Eye (tissue), 1 donor: ENCODE measurements around the gene ENOSF1.
"Not testable (repeated sequence)": the region's sequence is repeated elsewhere in the genome, so short reads cannot be mapped to it uniquely, and the experiment has no call there.

Source experiments
- DNase-seq: peaks from one replicate; pipeline ENCODE4 v3.0.0-alpha.2; 2015

ENOSF1 gene, protein sequence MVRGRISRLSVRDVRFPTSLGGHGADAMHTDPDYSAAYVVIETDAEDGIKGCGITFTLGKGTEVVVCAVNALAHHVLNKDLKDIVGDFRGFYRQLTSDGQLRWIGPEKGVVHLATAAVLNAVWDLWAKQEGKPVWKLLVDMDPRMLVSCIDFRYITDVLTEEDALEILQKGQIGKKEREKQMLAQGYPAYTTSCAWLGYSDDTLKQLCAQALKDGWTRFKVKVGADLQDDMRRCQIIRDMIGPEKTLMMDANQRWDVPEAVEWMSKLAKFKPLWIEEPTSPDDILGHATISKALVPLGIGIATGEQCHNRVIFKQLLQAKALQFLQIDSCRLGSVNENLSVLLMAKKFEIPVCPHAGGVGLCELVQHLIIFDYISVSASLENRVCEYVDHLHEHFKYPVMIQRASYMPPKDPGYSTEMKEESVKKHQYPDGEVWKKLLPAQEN

DNA sequence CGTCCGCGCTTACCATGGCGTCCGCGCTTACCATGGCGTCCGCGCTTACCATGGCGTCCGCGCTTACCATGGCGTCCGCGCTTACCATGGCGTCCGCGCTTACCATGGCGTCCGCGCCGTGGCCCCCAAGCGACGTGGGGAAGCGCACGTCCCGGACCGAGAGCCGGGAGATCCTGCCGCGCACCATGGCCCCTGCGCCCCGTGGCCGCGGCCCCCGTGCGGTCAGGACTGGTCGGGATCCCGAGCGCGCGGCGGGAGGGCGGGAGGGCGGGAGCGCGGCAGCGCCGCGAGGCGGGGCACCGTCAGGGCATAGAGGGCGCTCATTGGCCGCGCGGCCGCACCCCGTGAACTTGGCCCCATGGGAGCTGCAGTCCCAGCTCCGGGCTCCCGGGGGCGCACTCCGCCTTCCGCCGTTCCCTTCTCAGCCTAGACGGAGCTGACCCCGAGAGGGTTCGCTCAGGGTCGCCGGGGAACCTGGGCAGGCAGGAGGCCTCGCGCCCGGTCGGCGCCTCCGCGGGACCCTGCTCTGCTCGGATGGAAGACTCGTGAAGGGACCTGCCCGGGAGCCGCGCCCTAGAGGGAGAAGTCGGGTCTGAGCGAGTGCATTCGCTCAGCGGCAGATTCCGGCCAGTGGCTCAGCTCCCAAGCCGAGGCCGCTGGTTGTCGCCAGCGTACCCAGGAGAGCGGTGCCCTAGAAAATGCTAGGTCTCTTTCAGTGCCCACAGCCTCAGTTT, at the start of gene ENOSF1:
TSS of gene ENOSF1 (minus strand) at position 230 of the 734 bp plus-strand sequence. CDS start at position 187, 43 bp downstream.
- DNase-seq, result peak; percentile 92

DNA sequence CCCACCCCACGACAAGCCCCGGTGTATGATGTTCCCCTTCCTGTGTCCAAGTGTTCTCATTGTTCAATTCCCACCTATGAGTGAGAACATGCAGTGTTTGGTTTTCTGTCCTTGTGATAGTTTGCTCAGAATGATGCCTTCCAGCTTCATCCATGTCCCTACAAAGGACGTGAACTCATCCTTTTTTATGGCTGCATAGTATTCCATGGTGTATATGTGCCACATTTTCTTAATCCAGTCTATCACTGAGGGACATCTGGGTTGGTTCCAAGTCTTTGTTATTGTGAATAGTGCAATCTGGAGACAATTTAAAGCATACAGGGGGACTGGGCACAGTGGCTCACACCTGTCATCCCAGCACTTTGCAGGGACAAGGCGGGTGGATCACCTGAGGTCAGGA, 47.4 kb upstream of the ENOSF1 start:
- not testable (repeated sequence) for DNase-seq

DNA sequence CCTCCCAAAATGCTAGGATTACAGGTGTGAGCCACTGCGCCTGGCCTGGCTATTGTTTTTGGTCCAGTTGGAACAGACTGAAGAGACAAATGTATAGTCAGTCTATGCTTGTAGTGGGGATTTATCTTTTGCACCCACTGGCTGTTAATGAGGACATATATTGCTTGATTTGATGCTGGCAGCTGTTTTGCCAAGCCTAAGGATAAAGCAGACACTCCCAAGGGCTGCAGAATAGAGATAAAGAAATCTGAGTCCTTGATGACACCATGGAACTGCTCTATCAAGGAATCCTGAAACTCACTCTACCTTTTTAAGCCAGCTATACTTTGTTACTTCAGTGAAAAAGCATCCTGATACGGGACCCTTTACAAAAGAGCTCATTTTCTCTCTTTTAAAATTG, 43.1 kb upstream of the ENOSF1 start:
- DNase-seq, result no peak

DNA sequence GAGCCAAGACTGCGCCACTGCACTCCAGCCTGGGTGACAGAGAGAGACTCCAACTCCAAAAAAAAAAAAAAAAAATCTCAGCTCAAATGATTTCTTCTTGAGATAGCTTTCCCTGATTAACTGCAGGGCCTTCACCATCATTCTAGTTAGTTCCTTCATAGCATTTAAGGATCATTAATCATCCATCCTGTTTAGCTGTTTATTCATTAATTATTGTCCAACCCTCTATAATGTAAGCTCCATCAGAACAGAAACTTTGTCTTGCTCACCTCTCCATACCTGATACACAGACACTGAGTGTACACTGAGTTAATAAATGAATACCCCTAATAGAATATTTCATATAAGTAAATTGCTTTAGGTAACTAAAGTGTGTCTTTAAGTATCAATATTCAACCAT, 42.2 kb upstream of the ENOSF1 start:
- DNase-seq, result no peak

DNA sequence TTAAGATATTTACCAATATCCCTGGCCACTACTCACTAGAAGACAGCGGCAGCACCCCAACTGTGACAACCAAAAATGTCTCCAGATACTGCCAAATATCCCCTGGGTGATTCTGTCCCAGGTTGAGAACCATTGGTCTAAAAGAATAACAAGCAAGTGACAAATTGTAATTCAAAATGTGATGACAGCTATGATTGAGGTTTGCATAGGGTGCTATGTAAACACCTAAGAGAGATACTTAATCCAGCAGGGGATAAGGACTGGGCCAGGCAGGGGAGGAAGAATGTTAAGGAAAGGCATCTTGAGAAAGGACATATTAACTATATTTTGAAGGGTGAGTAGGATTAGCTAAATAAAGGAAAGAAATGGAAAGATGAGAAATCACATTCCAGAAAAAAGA, 38.0 kb upstream of the ENOSF1 start:
- DNase-seq, result no peak

DNA sequence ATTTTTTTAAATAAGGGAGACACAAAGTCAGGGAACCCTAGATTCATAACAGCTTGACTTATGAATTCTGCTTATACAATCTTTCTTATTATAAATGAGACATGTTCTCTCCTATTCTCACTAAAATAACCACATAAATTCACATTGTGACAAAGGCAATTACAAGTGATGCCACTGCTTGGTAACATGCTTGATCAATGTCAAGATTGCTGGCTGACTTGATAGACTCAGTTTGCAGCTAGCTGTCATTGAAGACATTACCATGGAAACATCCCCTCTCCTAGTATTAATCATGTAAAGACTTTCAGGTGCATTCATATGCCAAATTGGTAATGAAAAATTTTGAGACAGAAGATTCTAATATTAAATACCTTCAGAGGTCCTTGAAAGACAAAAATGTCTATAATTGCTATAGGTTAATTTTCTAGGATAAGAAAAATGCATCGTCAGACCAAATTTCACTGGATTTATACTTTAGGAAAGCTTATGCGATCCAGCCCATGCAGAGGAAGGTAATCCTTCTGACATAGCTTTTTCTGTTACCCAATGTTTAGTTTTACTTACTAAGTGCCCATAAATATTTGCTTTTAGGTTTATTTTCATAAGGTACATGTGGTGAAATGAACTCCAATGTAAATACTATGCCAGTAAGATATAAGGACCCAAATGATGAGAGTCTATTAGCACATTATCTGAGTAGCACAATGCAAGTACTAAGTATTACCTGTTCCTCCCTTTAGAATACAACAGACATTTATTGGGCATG, 32.6 kb upstream of the ENOSF1 start:
- DNase-seq, result no peak

DNA sequence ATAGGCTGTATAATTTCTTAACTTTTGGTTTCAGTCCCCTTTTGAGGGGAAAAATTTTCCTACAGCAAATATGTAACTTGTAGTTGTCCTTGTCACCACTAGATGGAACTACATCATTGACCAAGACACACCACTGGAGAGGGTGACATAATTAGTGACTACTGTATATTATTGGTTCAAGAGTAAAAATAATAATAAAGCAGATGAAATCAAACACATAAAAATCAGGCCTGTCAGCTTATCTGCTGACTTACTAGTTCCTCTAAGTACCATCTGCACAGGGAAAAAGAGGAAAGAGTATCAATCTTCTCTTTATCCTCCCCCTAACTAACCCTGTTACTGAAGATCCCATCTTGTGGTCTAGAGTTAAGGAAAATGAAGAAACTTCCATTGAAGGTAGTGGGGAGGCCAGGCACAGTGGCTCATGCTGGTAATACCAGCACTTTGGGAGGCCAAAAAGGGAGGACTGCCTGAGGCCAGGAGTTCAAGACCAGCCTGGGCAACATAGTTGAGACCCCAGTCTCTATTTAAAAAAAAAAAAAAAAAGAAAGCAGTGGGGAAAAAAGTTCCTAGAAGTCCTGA, 29.6 kb upstream of the ENOSF1 start:
- peak; percentile 54 for DNase-seq

DNA sequence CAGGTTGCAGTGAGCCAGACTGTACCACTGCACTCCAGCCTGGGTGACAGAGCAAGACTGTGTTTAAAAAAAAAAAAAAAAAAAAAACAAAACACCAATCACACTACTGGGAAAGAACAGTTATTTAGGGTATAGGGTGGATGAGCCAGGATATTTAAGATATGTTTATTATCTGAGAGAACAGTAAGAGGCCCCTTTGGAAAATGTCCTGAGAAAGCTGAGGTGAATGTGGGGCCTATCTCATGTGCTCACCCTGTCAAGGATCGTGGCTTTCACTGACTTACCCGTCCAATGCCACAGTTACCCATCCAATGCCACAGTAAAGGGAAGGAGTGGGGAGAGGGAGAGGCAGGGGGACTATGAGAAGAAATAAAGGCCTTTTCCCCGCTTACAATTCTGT, 19.9 kb upstream of the ENOSF1 start:
- no peak for DNase-seq

DNA sequence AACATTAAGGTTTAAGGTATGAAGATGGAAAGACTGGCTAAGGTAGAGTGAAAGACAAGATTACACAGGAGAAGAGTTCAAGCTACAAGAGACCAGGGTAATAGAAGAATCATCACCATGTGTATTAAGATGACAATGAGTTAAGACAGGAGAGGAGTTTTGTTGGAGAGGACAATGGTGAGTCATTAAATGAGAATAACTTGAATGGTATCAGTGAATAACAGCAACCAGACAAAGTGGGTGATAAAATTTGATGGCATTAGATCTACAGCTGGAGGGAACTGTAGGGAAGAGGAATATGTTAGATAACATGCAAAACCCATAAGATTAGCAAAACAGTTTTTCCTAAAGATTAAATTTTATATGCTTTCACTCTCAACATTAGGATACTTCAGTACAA, 18.8 kb upstream of the ENOSF1 start:
- DNase-seq, result no peak

DNA sequence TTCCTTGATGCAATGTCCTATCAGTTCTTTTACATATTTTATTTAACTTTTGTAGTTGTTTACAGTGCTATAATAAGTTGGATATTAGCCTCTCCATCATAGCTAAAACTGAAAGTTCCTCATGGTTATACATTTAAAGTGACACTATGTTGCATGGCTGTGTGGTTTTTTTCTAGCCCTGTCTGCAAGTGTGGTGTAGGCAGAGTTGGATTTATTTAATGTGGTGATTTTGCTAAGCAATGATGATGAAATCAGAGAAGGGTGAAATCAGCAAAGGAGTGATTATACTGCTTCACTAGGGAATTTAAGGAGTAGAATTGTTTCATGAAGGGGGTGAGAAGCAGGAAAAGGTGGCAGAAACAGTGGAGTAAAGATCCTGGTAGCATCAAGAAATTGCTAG, 18.3 kb upstream of the ENOSF1 start:
- DNase-seq, result no peak

DNA sequence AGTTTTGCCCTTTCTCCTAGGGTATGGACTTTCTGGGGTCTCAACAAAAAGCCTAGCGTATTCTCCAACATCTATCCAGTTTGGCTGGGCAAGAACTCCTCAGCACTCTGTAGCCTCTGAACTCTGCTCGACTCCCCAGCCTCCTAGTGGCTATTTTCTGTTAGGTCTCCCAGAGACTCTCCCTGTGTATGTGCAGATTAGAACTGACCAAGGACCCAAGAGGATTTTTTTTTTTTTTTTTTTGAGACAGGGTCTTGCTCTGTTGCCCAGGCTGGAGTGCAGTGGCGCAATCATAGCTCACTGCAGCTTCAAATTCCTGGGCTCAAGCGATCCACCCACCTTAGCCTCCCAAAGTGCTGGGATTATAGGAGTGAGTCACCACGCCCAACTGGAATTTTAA, 17.7 kb upstream of the ENOSF1 start:
- DNase-seq, result not testable (repeated sequence)

DNA sequence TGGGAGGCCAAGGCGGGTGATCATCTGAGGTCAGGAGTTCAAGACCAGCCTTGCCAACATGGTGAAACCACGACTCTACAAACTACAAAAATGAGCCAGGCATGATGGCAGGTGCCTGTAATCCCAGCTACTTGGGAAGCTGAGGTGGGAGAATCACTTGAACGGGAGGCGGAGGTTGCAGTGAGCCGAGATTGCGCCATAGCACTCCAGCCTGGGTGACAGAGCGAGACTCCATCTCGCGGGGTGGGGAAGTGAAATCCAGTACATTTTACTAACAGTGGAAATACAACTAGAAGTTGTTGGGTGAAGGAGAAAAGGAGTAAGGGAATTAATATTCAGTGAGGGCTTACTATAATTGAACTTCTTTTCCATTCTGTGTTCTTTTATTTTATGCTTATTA, 13.2 kb upstream of the ENOSF1 start:
- no peak for DNase-seq

DNA sequence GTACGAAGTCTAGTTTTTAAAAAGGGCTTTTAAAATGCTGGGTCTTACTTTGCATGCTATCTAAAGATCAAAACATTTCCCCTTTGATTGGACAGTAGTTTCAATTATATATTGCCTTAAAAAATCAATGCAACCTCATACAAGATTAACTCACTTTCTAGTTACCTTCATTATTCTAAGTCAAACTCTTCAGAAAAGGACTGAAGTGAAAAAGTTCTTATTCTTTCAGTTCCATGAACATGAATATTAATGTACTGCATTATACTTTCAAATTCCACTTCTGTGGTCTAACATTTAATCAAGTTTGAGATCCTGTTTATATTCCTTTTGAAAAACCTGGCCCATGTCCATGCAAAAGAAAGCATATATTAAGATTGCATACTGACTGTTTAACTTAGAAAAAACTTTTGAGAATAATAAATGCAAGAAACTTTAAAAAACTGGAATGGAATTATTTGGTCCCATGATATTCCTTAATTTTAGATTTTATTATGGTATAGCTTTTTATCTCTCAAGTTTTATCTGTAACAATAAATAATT, 11.2 kb upstream of the ENOSF1 start:
- DNase-seq, result no peak

DNA sequence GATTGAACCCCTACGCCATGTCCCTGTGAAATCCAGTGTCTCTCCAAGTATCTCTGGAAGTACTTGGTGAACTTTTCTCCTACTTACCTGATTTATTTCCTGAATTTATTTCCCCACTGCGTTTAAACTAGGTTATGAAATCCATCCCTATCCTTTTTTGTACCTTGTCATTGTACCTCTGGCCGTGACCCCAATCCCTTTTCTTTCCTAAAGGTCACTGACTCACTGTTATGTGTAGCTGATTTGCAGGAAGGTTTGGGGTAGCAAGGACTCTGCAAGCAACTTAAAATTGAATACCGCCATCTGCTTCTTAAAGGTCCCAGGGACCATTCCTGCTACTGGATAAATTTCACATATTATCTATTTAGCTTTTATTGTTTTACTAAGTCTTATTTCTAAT, 4.6 kb upstream of the ENOSF1 start:
- DNase-seq, result no peak

DNA sequence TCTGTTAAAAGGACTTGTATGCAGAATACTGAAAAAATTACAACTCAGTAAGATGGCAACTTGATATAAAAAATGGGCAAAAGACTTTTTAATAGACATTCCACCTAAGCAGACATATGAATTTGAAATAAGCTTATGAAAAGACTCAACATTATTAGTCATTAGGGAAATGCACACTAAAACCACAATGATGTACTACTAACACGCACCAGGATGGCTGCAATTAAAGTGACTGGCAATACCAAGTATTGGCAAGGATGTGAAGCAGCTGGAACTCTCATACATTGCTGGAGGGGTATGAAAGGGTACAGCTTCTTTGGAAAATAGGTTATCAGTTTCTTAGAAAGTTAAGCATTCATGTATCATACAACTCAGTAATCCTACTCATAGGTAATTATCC, 3.2 kb upstream of the ENOSF1 start:
- no peak for DNase-seq

DNA sequence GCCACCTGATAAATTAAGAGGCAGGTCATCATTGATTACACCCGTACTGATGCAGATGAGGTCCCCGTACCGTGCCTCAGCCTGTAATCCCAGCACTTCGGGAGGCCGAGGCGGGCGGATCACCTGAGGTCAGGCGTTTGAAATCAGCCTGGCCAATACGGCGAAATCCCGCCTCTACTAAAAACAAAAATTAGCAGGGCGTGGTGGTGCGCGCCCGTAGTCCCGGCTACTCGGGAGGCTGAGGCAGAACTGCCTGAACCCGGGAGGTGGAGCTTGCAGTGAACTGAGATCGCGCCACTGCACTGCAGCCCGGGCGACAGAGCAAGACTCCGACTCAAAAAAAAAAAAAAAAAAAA, 683 bp upstream of the ENOSF1 start:
- DNase-seq, result no peak

DNA sequence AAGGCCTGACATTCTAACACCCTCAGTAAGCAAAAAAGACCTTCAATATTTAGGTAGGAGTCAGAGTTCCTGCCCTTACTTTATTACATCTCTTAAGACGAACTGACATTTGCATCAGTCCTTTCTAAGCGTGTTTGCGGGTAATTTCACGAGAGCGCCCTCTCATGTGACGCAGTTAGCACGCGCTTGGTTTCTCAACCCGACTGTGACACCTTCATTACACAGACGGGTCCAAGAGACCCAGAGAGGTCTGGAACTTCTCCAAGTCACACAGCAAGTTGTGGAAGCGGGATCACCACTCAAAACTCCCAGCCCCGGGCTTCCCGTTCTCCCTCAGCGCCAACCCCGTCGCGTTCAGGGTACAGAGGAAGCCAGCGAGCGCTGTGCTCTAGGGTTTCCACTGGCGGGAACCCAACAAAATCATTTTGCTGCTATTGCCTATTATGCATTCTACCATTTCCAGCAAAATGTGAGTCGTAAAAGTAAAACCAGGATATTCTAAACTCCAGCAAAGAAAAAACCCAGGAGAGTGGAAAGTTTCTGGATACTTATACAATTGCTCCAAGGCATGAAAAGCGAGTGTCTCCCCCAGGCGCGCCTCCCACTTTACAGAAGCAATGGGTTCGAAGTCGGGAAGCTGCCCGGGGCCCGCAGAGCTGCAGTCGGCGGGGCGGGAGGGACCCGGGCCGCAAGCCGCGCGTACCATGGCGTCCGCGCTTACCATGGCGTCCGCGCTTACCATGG, 601 bp downstream of the ENOSF1 start:
- DNase-seq, result peak; percentile 84

DNA sequence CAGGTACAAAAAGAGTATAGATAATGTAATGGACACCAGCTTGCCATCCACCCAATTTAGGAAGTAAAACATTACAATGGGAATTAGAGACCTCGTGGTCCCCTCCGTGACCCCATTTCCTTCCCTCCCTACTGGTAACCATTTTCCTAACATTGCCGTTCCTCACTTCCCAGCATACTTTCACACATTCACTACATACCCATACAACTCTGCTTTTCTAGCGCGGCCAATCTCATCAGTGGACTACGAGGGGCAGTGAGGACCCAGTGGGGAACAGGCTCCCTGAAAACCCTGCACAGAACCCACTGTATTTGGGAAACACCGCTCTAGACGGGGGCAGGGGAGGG, 1.1 kb downstream of the ENOSF1 start:
- no peak for DNase-seq

DNA sequence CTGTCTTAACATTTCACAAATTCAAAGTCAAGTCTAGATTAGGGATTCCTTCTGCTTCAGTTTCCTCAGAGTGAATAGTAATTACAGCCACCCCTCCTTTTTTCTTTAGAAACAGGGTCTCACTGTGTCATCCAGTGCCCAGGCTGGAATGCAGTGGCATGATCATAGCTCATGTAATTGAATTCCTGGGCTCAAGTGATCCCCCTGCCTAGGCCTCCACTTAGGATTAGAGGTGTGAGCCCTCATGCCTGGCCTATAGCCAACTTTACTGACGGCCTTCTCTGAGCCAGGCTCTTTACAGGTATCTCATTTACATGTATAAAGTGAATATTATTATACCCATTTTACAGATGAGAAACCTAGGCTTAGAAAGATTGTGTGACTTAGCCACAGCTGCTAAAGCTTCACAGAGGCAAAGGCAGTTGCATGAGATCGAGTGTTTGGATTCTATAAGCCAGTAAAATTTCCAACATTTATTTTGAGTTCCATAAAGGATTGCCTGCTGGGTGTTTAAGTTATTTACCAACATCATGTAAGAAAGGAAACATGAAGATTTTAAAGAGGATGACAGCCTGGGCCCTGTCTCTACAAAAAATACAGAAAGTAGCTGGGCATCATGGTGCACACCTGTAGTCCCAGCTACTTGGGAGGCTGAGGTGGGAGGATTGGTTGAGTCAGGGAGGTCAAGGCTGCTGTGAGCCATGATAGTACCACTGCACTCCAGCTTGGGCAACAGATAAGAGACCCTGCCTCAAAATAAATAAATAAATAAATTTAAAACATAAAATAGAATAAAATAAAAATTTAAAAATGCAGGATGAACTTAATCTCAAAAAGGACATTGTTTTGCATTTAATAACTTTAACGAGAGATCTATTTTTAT, 1.8 kb downstream of the ENOSF1 start:
- DNase-seq, result peak; percentile 37

DNA sequence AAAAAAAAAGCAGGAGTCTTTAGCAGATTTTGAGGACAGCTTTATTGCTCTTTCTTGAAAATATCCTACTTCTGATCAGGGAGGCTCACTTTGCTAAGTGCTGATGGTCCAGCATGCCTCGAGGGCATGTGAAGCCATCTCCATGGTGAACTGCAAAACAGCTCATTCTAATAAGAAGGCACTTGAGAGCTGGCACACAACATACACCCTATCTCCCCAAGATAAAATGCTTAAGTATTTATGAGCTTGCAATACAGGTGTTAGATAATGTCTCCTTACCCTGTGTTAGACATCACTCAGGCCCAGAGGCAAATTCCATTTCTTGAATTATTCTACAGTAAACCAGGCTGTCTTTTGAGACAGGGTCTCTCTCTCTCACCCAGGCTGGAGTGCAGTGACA, 2.7 kb downstream of the ENOSF1 start:
- peak; percentile 26 for DNase-seq

DNA sequence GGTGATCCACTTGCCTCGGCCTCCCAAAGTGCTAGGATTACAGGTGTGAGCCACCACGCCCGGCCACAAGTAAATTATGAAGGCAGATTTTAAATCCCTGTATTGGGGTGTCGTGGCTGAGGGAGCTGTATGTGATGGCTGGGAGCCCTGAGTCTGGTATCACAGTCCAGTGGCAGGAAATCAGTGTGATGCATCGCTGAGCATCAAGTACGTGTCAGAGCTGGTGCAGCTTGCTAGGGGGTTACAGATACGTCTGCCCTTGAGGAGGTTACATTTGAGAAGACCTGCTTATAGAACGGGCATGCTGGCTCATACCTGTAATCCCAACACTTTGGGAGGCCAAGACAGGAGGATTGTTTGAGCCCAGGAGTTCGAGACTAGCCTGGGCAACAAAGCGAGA, 4.3 kb downstream of the ENOSF1 start:
- DNase-seq, result no peak
